ENCODE results near the gene TCN2. TPM values are rescaled to one million over a fixed set of nuclear protein-coding genes. Genes with fewer than 3 reads are reported as not detected.

TCN2 gene
- total RNA-seq, 1 experiment from 2014 or later: 2.2 TPM

DNA sequence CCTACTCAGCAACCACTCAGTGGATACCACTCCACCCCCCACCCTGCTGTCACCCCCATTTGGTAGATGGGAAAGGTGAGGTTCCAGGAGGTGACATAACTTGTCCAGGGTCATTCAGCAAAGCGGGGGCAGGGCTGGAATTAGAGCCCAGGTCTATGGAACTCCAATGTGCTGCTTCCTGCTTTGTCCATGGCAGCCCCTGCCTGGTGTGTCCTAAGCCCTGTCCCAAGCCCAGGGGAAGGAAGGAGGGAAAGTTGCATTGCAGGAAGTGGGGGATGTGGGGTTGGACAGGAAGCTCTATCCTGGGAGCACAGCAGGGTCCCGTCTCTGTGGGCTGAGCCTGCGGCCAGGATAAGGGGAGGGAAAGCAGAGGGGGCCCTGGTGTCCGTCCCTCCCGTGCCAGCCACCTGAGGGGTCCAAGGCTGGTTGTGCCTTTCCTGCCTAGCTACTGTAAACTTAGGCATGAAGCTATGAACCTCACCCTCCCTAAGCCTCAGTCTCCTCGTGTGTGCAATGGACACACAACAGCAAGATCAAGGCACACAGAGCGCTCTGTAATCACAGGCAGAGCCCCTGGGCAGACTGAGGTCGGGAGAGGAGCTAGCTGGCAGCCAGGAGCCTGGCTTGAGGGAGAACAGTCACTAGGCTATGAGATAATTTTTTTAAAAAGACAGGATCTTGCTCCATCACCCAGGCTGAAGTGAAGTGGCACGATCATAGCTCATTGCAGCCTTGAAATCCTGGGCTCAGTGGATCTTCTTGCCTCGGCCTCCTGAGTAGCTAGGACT is 45.4 kb upstream of the TCN2 start:
- CTCF ChIA-PET: no interaction called here
- ATAC-seq (no peak), DNase-seq (ENCODE audit: low read depth, low spot score) (no peak)
- Histone ChIP-seq H3K9me2 (ENCODE audit: insufficient read depth) (no peaks in the 10 kb centered on the region), H3K9ac (ENCODE audit: low read length) (no peak overlapping the region), H3K9me3 (ENCODE audit: control insufficient read depth in 1 of 2, insufficient read depth in 1 of 2, low read depth in 1 of 2, low read length in 2 of 2) (no peaks in the 10 kb centered on the region), H3K27me3 (ENCODE audit: insufficient read depth, low read length) (no peaks in the 10 kb centered on the region; the same call in 1 of the 2 replicates), H3K79me2 (ENCODE audit: insufficient read depth, low read length) (no peaks in the 10 kb centered on the region), H3K4me2 (ENCODE audit: low read length) (peak overlapping the region; percentile 50; the same call in 1 of the 2 replicates), H4K20me1 (ENCODE audit: insufficient read depth) (no peaks in the 10 kb centered on the region), H3K27ac (ENCODE audit: low read depth, low read length) (no peak overlapping the region), H3K36me3 (ENCODE audit: control insufficient read depth in 1 of 2, insufficient read depth in 2 of 2, low read length in 2 of 2) (no peaks in the 10 kb centered on the region), H2AFZ (ENCODE audit: low read depth, low read length, poor library complexity, severe bottlenecking) (no peak overlapping the region), H3K4me1 (ENCODE audit: control insufficient read depth in 1 of 2, insufficient read depth in 2 of 2, low read length in 2 of 2) (peaks cover 9 to 37% of the 10 kb centered on the region in 2 experiments; a peak in 3 of 4 replicates), H3K4me3 (replicated peaks in 1 of 2; ENCODE audit: low read depth in 1 of 2, low read length in 2 of 2) (no peak overlapping the region)
- POLR2A ChIA-PET: no interaction called here
- no peak for TF ChIP-seq JUND (IDR thresholded peaks at IDR 0.05)
- TF ChIP-seq CEBPB (IDR thresholded peaks at IDR 0.05; ENCODE audit: low read depth): no peak
- no peak for TF ChIP-seq YY1 (IDR thresholded peaks at IDR 0.05; ENCODE audit: extremely low read depth, insufficient replicate concordance, low read depth, low read length)
- TF ChIP-seq EZH2phosphoT487 (IDR thresholded peaks at IDR 0.05; ENCODE audit: borderline replicate concordance): no peak
- no peak for TF ChIP-seq SIN3A (IDR thresholded peaks at IDR 0.05; ENCODE audit: low read depth)
- TF ChIP-seq ZNF274 (IDR thresholded peaks at IDR 0.05; ENCODE audit: low read depth, low read length): no peak
- TF ChIP-seq CBX3 (IDR thresholded peaks at IDR 0.05; ENCODE audit: low read depth): no peak
- no peak for TF ChIP-seq ZBTB33 (IDR thresholded peaks at IDR 0.05; ENCODE audit: extremely low read depth, insufficient replicate concordance, low read length)
- TF ChIP-seq SRF (IDR thresholded peaks at IDR 0.05; ENCODE audit: low read depth): no peak
- no peak for TF ChIP-seq FOSL1 (IDR thresholded peaks at IDR 0.05; ENCODE audit: low read depth)
- TF ChIP-seq ELF1 (IDR thresholded peaks at IDR 0.05; ENCODE audit: borderline replicate concordance, low read depth): no peak
- no peak for TF ChIP-seq POLR2AphosphoS5 (IDR thresholded peaks at IDR 0.05; ENCODE audit: low read depth, low read length)
- TF ChIP-seq TCF7L2 (IDR thresholded peaks at IDR 0.05; ENCODE audit: borderline replicate concordance, extremely low read depth, insufficient read depth, insufficient read length): no peak
- no peak for TF ChIP-seq EZH2 (IDR thresholded peaks at IDR 0.05)
- no peak for TF ChIP-seq ZFX (IDR thresholded peaks at IDR 0.05)
- no peak for TF ChIP-seq SP1 (IDR thresholded peaks at IDR 0.05; ENCODE audit: low read depth)
- no peak for TF ChIP-seq RAD21 (IDR thresholded peaks at IDR 0.05; ENCODE audit: low read depth)
- TF ChIP-seq EGR1 (IDR thresholded peaks at IDR 0.05; ENCODE audit: low read depth): no peak
- intact Hi-C loops (cut with micrococcal nuclease): no loop called here
- RAD21 ChIA-PET (ENCODE audit: low non-redundant PET in 1 of 2, low total read pairs in 2 of 2, uncharacterized antibody in 2 of 2, unreplicated experiment in 2 of 2): no interaction called here
- no TSS peak for BruUV-seq (replicated peaks)

Measured in HCT116 (cell line).